LHCN-M2 (cell line): ENCODE data around the gene SLC6A13. TPM values are rescaled to one million over a fixed set of nuclear protein-coding genes. Genes with fewer than 3 reads are reported as not detected.

Experiments used
- DNase-seq: peaks from one replicate; pipeline ENCODE4 v3.0.0-alpha.2; 2012; ENCODE audit warnings: low read depth
- total RNA-seq: library from RNA; depleted of rRNA; stranded (reverse); fragments of >200 nt; gene quantifications from 2 replicates; pipeline ENCODE4 v1.2.3, GENCODE V29; 2014

SLC6A13 gene
- total RNA-seq, 1 experiment from 2014 or later, result 0.11 TPM

DNA sequence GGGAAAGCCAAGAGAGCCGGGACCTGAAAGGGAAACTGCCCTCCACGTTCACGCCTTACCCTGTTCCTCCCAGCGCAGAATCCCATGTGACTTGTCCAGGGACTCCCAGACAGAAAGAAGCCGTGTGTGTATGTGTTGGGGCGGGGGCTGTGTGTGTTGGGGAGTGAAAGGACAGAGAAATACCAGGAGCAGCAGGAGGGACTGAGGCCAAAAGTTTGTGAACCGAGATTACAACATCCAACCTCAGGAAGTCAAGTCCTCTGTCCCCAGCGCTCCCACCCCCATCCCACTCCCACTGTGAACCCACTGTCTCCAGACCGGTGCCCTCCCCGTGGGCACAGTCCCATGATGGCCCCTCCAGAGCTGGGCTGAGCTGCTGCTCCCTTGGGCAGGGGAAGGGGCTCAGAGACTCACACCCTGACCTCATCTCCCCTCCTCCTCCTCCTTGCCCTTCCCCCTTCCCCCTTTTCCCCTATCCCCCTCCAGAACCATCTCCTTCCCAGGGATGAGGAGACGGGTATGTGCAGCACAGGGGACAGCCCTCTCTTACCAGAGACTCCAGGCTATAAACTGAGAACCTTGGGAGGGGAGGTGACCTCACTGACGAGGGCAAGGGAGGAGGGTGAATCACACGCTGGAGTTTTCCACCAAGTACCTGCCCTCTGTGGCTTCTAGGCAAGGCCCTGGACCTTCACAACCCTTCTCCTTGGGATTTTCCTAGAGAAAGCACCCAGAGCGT, 48.5 kb downstream of the SLC6A13 start, which contains the start of gene SLC6A12:
Gene SLC6A12 (minus strand): TSS at position 155 of the 739 bp plus-strand sequence. CDS start 4,171 bp downstream, outside the sequence.
- no peak for DNase-seq

DNA sequence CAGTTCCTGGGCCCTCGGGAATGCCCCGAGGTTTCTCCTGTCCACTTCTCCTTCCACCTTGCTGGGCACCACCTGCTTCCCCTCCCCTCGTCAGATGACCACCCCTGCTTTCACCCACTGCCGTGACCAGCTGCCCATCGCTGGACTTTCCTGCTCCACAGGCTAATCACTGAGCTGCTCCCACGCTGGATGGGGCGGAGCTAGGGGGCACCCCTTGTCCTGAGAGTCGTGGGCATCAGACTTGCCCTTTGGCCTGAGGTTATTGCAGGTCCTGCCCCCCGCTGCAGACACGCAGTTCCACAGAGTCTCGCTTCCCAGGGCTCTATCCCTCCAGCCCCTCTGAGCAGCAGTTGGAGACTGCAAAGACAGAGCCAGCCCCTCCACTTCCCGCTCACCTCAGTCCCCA, 49.1 kb downstream of the SLC6A13 start:
- no peak for DNase-seq

DNA sequence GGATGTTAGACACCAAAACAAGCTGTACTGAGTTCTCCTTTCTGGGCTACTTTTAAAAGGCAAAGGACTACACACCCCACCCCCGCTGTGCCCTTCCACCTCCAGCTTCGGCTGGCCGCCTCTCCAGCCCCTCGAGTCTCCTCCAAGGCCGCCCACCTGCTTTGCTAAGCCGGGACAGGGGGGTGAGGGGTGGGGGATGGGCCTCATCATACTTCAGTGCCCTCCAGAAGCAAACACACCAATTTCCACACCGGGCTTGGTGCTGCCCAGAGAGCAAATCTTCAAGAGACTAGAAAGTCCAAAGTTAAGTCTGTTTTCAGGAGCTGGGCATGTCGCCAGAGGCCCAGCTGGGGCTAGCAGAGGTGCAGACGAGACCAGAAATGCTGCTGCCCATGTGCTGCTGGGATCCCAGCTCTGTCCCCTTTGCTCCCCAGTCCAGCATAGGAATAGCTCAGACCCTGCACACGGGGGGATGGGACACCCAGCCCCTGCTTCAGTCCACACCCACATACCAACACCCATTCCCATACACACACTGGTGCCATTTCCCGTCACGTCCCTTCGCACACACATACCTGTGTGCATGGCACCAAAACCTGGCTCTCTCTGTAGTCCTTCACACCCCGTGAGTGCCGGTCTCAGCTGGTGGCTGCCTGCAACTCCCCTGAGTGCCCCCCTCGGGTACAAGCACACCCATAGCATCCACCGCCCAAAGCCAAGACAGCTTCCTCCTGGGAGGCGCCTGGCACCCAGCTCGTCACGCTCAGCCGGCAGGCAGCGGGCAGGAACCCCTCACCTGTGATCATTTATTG, 49.7 kb downstream of the SLC6A13 start:
- DNase-seq, result no peak

DNA sequence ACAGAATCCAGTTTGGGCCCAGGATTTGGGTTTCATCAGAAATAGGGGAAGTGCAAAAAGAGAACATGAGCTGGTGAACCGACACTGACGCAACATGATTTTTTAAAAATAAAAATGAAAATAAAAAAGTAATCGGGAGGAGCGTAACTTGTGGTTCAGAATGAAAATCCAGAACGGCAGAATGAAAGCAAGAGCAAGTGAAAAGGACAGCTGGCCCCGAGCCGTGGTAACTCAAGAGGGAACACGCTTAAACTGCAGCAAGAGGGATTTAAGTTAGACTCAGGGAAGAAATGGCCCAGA, 50.3 kb downstream of the SLC6A13 start:
- no peak for DNase-seq

DNA sequence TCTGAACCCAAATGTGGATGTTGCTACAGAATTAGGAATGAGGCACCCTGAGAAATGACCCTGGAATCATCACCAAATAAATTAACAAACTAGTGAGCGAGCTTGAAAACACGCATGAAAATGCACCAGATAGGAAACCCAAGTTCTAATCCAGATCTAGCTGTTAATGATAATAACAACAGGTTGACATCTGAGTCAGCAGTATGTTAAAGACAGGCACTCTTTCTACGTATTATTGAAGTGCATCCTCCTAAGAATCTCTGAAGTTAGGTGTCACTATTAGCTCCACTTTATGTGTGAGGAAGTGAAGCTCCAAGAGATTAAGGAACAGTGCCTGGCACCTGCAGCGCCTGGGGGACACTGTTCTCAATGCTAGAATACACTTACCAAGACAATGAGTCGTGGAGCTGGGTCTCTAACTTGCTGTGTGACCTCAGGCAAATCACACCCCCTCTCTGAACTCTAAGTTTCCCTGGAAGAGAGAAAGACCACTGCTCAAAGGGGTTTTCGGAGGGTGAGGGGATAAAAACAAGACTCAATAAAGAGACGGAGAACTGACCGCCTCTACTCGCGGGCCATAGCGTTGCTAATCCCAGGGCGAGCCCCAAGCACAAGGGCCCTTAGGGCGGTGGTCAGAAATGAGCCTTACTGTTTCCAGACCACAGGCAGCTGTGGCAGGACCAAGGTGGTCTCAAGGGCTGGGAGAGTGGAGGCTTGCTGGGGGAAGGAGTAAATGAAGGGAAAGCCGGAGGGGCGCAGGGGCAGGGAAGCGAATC, 50.8 kb downstream of the SLC6A13 start:
- no peak for DNase-seq

DNA sequence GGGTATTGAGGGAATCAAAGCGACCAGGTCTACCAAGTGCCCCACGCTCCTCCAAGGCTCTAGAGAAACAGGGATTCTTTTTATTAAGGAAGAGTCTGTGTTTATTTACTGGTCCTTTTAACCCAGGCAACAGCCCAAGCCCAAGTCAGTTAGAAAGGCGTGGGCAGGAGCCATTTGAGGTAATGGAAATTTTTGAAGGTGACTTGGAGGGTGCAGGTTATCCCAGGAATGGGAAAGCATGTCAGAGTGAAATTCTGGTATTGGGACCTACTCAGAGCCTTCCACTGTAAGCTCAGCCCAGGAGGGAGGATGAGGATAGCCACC, 51.5 kb downstream of the SLC6A13 start:
- no peak for DNase-seq

DNA sequence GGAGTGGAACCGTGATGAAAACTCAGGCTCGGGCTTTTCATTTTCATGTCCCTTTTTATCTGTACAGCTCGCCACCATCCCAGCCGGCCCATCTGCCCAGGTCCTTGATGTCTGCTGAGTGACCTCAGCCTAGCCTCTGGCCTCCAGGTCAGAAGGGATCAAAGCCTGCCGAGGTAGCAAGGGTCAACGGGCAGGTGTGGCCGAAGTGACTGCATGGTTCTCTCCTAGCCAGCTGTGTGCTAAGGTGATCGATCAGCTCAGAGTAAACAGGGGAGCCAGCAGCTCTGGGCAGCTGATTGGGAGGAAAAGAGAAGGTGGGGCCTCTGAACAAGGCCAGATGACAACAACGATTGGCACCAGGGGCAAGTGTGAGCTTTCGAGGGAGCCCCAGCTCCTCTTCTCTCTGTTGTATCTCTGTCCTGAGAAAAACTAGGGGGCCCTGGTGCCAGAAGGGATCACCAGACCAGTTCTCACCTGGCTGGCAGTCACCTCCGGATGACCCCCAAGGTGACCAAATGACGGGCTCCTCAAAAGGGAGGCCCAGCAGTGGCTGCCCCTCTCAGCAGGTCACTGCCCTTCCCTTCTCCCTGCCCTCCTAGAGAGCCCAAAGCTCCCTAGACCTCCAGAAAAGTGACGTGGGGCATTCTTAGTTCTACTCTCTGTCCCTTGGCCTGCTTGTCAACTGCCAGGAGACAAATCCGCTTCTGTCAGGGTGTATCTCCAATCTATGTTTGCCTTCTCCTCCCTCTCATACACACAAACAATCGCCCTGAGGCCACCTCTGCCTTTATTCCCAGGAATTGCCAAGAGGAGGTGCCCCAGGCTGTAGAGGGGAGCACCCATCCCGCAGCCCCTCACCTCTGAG, 52.1 kb downstream of the SLC6A13 start:
- no peak for DNase-seq

DNA sequence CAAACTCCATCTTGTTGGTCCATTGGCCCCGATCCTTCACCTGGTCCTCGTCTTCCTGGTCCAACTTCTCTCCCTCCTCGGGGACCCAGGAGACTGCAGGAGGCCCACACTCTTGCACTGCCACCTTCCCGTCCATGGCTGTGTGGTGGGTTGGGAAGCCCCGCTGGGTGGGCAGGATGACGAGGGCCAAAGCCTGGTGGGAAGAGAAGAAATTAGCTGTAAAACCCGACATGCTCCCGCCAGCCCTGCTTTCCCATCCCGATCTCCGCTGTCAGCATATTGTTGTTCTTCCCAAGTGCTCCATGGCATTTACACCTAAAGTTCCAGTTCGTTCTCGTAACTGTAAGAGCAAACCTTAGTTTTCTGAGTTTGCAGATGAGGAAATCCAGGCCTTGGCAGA, 52.8 kb downstream of the SLC6A13 start:
- DNase-seq, result no peak

DNA sequence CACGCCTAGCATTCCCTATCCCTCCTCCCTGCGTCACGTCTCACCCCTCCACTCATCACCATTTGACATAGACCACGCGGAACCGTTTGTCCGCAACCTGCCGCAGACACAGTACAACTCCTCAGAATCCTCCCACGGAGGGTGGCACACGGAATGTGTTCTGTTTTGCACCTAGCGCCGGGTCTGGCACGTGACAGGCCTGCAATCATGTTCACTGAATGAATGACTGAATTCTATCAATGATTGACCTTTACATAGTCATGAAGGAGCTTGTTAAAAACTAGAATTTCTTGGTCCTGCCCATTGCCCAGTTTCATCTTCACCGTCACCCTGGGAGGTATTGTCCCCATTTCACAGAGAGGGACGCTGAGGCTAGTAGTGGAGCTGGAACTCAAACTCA, 53.4 kb downstream of the SLC6A13 start:
- DNase-seq, result no peak

DNA sequence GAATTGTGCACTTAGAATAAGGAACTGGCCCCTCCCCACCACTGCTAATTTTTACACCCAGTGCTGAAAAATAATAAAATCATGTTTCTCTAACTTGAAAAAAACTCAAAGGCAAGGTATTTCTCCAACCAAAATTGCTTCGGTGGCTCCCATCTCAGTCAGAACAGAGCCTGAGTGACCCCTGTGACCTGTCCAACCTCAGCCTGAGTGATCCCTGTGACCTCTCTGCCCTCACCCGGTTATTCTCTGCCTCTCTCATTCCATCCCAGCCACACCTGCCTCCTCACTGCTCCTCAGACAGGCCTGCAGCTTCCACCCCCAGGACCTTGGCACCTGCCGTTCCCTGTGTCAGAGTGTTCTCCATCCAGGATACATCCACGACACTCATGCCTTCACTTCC, 53.8 kb downstream of the SLC6A13 start:
- no peak for DNase-seq

DNA sequence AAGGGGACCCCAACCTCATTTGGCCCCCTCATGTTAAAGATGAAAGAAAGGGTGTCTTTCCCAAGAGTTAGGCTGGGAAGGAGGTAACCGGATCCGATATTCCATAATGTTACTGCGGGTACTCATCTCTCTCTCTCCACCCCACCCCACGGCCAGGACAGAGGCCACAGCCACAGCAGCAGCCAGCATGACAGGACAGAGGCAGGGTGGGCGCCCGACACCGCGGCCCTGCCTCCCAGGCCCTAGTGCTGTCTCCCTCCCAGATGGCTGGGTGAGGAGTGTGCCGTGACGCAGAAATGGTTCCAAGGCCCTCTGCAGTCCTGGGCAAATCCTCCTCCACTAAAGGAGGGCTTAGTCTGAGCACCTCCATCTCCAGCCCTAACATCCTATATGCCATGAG, 54.8 kb downstream of the SLC6A13 start:
- DNase-seq, result no peak

DNA sequence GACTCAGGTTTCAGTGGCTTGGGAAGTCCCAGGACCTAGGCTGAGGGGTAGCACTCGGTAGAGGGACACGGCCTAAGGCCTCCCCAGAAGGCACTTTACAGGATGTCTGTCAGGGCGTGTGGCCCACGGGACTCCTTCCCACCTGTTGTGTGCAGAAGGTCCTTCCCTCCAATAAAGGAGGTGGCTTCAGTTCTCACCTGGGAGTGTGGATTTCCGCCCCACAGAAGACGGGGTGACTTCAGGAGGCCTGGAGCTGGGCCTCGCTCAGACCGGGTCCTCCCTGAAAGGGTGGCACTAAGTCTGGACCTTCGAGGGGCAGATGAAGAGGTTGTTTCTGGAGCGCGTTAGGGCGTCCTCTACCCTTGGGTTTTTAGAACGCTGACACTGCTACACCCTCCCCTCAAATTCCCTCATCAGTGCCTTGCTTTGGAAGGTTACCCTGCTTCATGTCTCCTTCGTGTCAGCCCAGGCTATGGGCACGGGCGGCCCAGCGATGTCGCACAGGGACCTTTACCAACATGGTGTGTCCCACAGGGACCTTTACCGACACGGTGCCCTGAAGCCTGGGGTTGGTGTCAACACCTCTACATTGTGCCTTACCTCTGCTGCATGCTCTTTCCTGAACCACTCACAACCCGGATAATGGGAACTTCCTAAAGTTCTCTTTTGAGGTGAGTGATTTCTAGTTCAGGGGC, 55.7 kb downstream of the SLC6A13 start:
- no peak for DNase-seq

DNA sequence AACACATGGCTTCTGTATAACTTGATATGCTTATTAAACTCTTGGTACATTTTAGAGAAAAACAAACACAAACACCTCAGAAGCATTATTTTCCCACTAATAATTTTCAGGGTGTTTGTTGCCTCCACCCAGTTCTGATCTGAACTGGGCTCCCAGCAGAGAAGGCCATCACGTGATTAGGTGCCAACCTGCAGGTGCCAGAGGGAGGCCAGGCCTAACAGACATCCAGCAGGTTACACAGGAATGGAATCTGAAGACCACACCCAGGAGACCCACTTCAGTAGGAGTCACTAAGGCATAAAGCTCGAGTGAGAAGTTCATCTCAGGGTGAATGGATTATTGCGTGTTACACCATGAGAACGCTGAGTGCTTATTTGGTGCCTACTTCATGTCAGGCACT, 57.6 kb downstream of the SLC6A13 start:
- no peak for DNase-seq

DNA sequence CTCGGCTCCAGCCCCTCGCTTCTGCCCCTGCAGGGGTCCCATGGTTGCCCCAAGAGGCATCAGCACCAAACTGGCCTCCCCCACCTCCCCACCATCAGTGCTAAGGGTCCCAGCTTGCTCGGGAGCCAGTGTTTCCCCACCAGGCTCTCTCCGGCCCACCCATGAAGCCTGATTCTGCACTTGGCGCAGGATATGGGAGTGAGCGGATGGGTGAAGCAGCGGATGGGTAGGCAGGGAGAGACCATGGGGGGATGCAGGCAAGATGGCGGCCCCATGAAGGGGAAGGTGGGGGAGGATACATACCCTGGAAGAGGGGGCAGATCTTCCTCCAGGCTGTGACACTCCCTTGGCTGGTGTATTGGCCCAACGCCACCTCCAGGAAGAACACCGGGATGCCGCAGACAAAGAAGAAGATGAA, 58.4 kb downstream of the SLC6A13 start:
- DNase-seq, result no peak

DNA sequence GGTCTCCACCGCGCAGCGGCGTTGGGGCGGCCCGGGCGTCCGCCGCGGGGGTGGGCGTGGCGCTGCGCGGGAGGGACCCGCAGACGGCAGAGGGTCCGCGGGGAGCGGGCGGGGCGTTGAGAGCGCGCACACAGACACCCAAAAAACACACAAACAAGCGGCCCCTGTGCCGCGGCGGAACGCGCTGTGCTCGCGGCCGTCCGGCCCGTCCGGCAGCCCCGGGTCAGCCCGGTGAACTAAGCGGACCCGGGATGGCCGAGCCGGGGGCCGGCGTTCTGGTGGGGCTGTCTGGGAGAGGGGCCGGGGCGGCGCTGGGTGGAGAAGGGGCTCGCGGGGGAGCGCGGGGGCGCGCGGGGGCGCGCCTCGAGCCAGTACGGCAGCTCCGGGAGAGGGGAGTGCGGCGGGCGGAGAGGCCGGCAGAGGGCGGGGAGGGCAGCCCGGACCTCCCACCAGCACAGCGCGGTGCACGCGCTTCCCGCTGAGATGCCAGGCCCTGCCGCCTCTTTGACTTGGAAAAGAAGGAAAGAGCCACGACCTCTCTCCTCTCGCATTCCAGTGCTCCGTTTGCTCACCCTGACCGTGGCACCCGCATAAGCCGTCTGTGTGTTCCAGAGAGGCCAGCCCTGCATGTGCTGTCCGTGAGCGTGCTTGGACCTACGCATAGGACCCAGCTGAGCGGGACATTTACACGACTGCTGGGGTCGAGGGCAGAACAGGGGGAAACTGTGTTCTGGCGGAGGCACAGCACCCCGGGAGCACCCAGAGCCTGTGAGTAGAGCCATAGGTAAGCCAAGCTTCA, 59.0 kb downstream of the SLC6A13 start:
- DNase-seq, result no peak

DNA sequence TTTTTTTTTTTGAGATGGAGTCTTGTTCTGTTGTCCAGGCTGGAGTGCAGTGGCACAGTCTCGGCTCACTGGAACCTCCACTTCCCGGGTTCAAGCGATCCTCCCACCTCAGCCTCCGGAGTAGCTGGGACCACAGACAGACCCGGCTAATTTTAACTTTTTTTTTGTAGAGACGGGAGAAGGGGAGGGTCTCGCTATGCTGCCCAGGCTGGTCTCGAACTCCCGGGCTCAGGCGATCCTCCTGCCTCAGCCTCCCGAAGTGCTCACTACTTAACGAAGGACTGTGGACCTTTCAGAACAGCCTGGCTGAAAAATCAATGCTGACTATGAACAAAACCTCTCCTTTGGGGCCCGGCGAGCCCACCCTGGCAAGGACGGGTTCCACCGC, 59.6 kb downstream of the SLC6A13 start:
- no peak for DNase-seq

DNA sequence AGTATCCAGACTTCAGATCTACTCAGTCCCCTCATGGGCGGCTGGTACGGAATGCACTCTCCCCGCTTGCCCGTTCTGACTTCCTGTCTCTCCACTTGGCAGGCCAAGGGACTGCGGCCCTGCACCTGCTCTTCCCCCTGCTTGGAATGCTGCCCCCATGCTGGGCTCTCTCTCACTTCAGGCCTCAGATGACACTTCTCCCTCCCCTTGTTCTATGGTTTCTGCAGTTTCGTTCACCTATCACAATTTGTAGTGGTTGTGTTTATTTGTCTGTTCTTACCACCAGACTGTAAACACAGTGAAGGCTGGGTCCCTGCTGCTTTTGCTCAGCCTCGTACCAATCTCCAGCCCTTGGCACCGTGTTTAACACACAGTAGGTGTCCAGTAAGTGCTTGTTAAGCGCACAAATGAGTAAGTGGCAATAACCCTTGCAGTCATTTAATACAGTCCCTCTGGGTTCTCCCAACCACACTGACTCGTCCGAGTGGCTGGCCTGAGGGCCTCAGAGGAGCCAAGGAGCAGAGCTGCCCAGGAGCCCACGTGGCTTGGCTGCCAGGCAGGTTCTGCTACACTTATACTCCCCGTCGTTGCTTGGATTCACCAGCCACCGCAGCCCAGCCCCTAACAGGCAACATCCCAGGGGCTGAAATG, 60.4 kb downstream of the SLC6A13 start:
- DNase-seq, result no peak

DNA sequence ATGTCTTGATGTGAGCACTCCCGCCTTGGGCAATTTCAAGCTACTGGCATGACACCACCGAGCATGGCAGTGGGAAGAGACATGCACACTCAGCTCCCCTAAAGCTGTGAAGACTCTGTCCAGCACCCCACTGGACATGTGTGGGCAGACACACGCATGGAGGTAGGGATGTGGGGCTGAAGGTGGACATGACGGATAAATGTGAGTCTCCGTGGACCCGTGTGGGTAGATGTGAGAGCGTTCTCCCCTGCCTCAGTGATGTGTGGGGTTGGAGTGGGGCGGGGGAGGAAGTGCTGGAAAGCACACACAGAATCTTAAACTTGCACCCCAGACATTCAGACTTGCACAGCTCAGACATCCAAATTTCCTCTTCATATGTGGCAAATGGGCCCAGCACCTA, 61.3 kb downstream of the SLC6A13 start:
- no peak for DNase-seq

DNA sequence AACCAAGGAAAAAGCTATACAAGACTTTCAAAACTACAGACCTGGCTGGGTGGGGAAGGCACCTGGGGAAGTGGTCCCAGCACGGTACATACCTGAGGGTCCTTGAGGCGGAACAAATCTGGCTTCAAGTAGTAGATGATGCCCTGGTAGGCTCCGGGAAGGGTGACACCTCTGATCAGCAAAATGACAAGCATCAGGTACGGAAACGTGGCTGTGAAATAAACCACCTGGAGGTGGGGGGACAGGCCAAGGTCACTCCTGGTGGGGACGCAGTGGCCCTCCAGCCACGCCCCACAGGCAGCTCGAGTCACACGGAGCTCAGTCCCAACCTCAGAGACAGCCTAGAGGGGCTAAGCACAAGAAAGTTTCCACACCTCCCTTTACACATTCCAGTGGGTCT, 63.9 kb downstream of the SLC6A13 start:
- no peak for DNase-seq
